ENCODE results near the gene CMTM7. TPM values are rescaled to one million over a fixed set of nuclear protein-coding genes. Genes with fewer than 3 reads are reported as not detected.

CMTM7 gene
- total and polyA plus RNA-seq, 9 of the 15 experiments (the other 6 are each of a cell fraction or from before 2014, with no cell fraction given): 0.03 to 1.6 (median 0.42) TPM; not detected in 4

DNA sequence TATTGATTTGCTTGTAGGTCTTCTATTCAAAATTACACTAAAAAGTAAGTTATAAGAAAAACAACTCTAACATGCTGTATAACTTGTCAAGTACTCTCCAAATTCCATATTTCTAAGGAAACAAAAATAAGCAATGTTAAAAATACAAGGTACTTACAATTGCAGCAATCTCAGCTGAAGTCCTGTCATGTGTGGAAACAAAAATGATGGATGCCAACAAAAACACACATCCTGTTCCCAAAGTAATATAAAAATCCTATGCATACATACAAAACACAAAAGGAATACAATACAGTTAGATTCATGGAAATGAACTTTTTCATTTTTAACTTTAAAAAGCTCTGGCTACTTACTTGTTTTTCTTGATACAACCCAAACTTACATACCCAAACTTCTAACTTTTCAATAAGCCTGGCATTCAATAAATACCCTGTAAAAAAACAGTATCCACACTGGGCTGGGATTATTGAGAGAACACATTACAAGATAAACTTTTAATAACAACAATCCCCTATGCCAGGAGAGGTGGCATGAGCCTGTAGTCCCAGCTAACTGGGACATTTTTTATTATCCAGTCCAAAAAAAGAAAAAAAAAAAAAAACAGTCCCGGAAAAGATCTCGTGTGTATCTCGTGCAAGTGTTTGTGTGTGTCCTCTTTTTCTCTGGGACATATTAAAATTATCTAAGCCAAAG, 96.3 kb downstream of the CMTM7 start:
- intact Hi-C loops (cut with micrococcal nuclease): no loop called here
- FAIRE-seq: no peak
- no peaks in the 10 kb centered on the region for H3K9me1 ChIP-seq (ENCODE audit: control insufficient read depth, insufficient read depth, low read length)

DNA sequence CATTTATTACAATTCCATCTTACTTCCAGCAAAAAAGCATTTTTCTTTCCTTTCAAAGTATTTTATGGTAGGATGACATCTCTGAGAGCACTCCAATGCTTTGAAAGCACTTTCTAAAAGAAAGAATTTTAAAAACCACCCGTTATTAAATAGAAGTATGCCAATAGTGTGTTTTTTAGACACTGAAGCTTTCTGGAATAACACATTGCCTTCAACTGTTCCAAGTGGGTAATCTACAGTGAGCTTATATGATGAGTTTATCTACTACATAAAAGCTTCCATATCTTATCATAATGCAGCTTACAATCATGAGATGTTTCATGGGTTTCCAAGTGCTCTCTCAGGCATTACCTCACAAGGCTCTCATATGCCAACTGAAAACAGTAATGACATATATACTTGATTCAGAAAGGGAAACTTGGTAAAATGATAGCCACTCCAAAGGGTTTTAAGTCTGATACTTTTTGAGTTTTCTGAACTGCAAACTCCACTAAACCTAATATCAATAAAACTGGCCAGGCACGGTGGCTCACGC, 96.9 kb downstream of the CMTM7 start:
- in situ Hi-C loops (cut with MboI): no loop called here
- Histone ChIP-seq H3K9me3 (replicated peaks; ENCODE audit: control insufficient read depth, insufficient read depth, low read depth, low read length) (no peaks in the 10 kb centered on the region), H3K9me1 (ENCODE audit: control insufficient read depth, insufficient read depth, low read length) (no peaks in the 10 kb centered on the region), H3K36me3 (ENCODE audit: control insufficient read depth, insufficient read depth, low read length) (peaks cover 34% of the 10 kb centered on the region), H4K20me1 (replicated peaks; ENCODE audit: control insufficient read depth, insufficient read depth, low read length) (no peaks in the 10 kb centered on the region; the same call in 1 of the 2 replicates), H2AFZ (ENCODE audit: low read depth, low read length) (no peak overlapping the region), H3K4me2 (ENCODE audit: insufficient read depth, low read length) (no peak overlapping the region), H3K4me1 (replicated peaks in 1 of 2; ENCODE audit: control insufficient read depth in 2 of 2, insufficient read depth in 2 of 2, low read length in 2 of 2) (peaks cover 3 to 5% of the 10 kb centered on the region in 2 experiments; a peak in 4 of 5 replicates), H3K4me3 (no peak overlapping the region), H3K27me3 (ENCODE audit: control insufficient read depth in 2 of 2, insufficient read depth in 2 of 2, low read length in 2 of 2) (no peaks in the 10 kb centered on the region), H3K79me2 (ENCODE audit: control insufficient read depth, insufficient read depth, low read length) (no peaks in the 10 kb centered on the region), H3K9ac (ENCODE audit: insufficient read depth in 1 of 2, low read depth in 2 of 2, low read length in 2 of 2) (no peak overlapping the region), H3K27ac (ENCODE audit: extremely low read depth, low read depth, low read length) (no peak overlapping the region)
- POLR2A ChIA-PET: no interaction called here
- CTCF ChIA-PET (ENCODE audit: low intra/inter-chr PET ratio): no interaction called here
- no TSS peak for BruUV-seq (replicated peaks)
- DNase-seq (ENCODE audit: extremely low read depth in 1 of 4, low spot score in 3 of 4): no peak
- FAIRE-seq: no peak
- ATAC-seq: no peak
- intact Hi-C loops (cut with micrococcal nuclease): no loop called here
- 89% methylated on average over 3 of the region's 3 CpGs for WGBS (ENCODE audit: insufficient coverage, low coverage, missing lambda C conversion rate)
- TF ChIP-seq, protein P1, sequence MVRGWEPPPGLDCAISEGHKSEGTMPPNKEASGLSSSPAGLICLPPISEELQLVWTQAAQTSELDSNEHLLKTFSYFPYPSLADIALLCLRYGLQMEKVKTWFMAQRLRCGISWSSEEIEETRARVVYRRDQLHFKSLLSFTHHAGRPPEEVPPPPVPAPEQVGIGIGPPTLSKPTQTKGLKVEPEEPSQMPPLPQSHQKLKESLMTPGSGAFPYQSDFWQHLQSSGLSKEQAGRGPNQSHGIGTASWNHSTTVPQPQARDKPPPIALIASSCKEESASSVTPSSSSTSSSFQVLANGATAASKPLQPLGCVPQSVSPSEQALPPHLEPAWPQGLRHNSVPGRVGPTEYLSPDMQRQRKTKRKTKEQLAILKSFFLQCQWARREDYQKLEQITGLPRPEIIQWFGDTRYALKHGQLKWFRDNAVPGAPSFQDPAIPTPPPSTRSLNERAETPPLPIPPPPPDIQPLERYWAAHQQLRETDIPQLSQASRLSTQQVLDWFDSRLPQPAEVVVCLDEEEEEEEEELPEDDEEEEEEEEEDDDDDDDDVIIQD (CRISPR knock-in tag; IDR thresholded peaks at IDR 0.05): no peak
- TF ChIP-seq CHD4 (IDR thresholded peaks at IDR 0.05; ENCODE audit: insufficient read depth, insufficient replicate concordance, low read depth, low read length, poor library complexity, severe bottlenecking): no peak
- TF ChIP-seq, protein P2, sequence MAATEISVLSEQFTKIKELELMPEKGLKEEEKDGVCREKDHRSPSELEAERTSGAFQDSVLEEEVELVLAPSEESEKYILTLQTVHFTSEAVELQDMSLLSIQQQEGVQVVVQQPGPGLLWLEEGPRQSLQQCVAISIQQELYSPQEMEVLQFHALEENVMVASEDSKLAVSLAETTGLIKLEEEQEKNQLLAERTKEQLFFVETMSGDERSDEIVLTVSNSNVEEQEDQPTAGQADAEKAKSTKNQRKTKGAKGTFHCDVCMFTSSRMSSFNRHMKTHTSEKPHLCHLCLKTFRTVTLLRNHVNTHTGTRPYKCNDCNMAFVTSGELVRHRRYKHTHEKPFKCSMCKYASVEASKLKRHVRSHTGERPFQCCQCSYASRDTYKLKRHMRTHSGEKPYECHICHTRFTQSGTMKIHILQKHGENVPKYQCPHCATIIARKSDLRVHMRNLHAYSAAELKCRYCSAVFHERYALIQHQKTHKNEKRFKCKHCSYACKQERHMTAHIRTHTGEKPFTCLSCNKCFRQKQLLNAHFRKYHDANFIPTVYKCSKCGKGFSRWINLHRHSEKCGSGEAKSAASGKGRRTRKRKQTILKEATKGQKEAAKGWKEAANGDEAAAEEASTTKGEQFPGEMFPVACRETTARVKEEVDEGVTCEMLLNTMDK (IDR thresholded peaks at IDR 0.05; ENCODE audit: borderline replicate concordance, insufficient read depth, low read depth, low read length, poor library complexity, severe bottlenecking): no peak
- TF ChIP-seq, protein P3, sequence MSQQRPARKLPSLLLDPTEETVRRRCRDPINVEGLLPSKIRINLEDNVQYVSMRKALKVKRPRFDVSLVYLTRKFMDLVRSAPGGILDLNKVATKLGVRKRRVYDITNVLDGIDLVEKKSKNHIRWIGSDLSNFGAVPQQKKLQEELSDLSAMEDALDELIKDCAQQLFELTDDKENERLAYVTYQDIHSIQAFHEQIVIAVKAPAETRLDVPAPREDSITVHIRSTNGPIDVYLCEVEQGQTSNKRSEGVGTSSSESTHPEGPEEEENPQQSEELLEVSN (IDR thresholded peaks at IDR 0.05; ENCODE audit: borderline replicate concordance in 1 of 2, extremely low read depth in 1 of 2, insufficient read depth in 1 of 2, insufficient read length in 1 of 2, low read depth in 1 of 2, low read length in 1 of 2, poor library complexity in 1 of 2, severe bottlenecking in 1 of 2): no peak
- TF ChIP-seq DACH1 (IDR thresholded peaks at IDR 0.05; ENCODE audit: partially characterized antibody): no peak
- no peak for TF ChIP-seq ZNF134 (CRISPR knock-in tag; conservative IDR thresholded peaks at IDR 0.05)
- no peak for TF ChIP-seq IFI16 (CRISPR knock-in tag; IDR thresholded peaks at IDR 0.05)

More for the DNA sequence above, 96.3 kb downstream of the CMTM7 start:
- POLR2A ChIA-PET: no interaction called here
- WGBS (ENCODE audit: insufficient coverage, low coverage, missing lambda C conversion rate): 97% methylated on average over 3 of the region's 3 CpGs
- BruUV-seq (replicated peaks): no TSS peak
- no peak overlapping the region for H3K4me2 ChIP-seq (ENCODE audit: insufficient read depth, low read length)
- CTCF ChIA-PET (ENCODE audit: low intra/inter-chr PET ratio): interaction anchor here (0.5 kb wide), 1 partner anchor 193 kb away, joined by 3 read pairs; no protein-coding TSS in a partner anchor
- no peaks in the 10 kb centered on the region for H4K20me1 ChIP-seq (replicated peaks; ENCODE audit: control insufficient read depth, insufficient read depth, low read length)
- DNase-seq (ENCODE audit: extremely low read depth in 1 of 4, low spot score in 3 of 4) (no peak), ATAC-seq (no peak)
- no peak overlapping the region for H3K4me3 ChIP-seq
- in situ Hi-C loops (cut with MboI): no loop called here
- no peak for TF ChIP-seq PHB2 (IDR thresholded peaks at IDR 0.05; ENCODE audit: low read depth)
- no peak for TF ChIP-seq SPI1 (IDR thresholded peaks at IDR 0.05; ENCODE audit: borderline replicate concordance, low read depth, low read length)
- peaks cover 38% of the 10 kb centered on the region for H3K36me3 ChIP-seq (ENCODE audit: control insufficient read depth, insufficient read depth, low read length)
- no peaks in the 10 kb centered on the region for H3K9me3 ChIP-seq (replicated peaks; ENCODE audit: control insufficient read depth, insufficient read depth, low read depth, low read length)
- no peaks in the 10 kb centered on the region for H3K4me1 ChIP-seq (replicated peaks in 1 of 2; ENCODE audit: control insufficient read depth in 2 of 2, insufficient read depth in 2 of 2, low read length in 2 of 2)
- H2AFZ ChIP-seq (ENCODE audit: low read depth, low read length): no peak overlapping the region
- H3K79me2 ChIP-seq (ENCODE audit: control insufficient read depth, insufficient read depth, low read length): no peaks in the 10 kb centered on the region
- no peak overlapping the region for H3K27ac ChIP-seq (ENCODE audit: extremely low read depth, low read depth, low read length)
- H3K27me3 ChIP-seq (ENCODE audit: control insufficient read depth in 2 of 2, insufficient read depth in 2 of 2, low read length in 2 of 2): no peaks in the 10 kb centered on the region
- no peak overlapping the region for H3K9ac ChIP-seq (ENCODE audit: insufficient read depth in 1 of 2, low read depth in 2 of 2, low read length in 2 of 2)

Data from K562 (cell line).